GM18951 (cell line): ENCODE measurements around the gene MAD1L1.

Experiments used
- POLR2A ChIP-seq: IDR thresholded peaks from 4 replicates; pipeline ENCODE4 v1.6.1; 2011; ENCODE audit warnings: mild to moderate bottlenecking; ENCODE audit not compliant: insufficient read length, insufficient read depth; ENCODE audit errors: extremely low read depth
- in situ Hi-C: fragments of 300-500 bp; cut with MboI; formaldehyde crosslinking; loops from one replicate; pipeline ENCODE4 v1.12.0; 2022; ENCODE audit warnings: low sequenced_read_pairs, mixed read lengths, inconsistent platforms; ENCODE audit not compliant: unreplicated experiment

The MAD1L1 gene

GRCh38 chr7:2244404-2244995 lies 11.8 kb upstream of the MAD1L1 start:
- in situ Hi-C loops = no loop called here

GRCh38 chr7:2243458-2243857 lies 10.7 kb upstream of the MAD1L1 start:
- in situ Hi-C loops = no loop called here
- no peak for TF ChIP-seq POLR2A

More at GRCh38 chr7:2244404-2244995, 11.8 kb upstream of the MAD1L1 start:
- no peak for TF ChIP-seq POLR2A

- in situ Hi-C loops = no loop called here
- TF ChIP-seq POLR2A = no peak
Observed at GRCh38 chr7:2242541-2243429, 10.0 kb upstream of the MAD1L1 start.

- TF ChIP-seq POLR2A = peak; percentile 96
- in situ Hi-C loops = no loop called here
Observed at GRCh38 chr7:2241580-2242540, 9.1 kb upstream of the MAD1L1 start, which contains the start of the genes MRM2 and NUDT1. Gene MRM2, minus strand, starts transcription at chr7:2242205. Its CDS starts 36 bp downstream, at chr7:2242169. Gene NUDT1, plus strand, starts transcription at chr7:2242226. Its CDS starts 2,349 bp downstream, at chr7:2244575.

DNA sequence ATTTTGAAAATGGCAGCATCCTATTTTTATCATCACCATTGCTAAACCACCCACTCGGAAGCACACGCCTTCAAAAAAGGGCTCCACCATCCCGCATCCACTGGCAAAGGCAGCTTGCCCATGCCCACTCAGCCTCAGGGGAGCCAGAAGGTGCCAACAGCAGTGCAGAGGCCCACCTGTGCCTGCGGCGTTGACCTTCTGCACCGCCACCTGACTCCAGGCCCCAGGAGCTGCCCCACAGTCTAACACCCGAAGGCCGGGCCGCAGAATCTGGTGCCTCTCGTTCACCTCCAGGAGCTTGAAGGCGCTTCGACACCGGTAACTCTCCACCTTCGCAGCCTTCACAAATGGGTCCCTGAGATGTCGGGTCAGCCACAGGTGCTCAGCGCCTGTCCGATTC lies 6.5 kb upstream of the MAD1L1 start:
- no peak for TF ChIP-seq POLR2A
- in situ Hi-C loops = loop anchor here (10.0 kb wide), 1 partner anchor 106 kb away; no protein-coding TSS in a partner anchor

- in situ Hi-C loops = loop anchor here (10.0 kb wide), 1 partner anchor 108 kb away; no protein-coding TSS in a partner anchor
Observed at GRCh38 chr7:2237109-2237602, 4.4 kb upstream of the MAD1L1 start.

GRCh38 chr7:2233926-2234325 lies 1.2 kb upstream of the MAD1L1 start:
- no peak for TF ChIP-seq POLR2A
- in situ Hi-C loops = loop anchor here (10.0 kb wide), 1 partner anchor 111 kb away; no protein-coding TSS in a partner anchor

More at GRCh38 chr7:2237109-2237602, 4.4 kb upstream of the MAD1L1 start:
- no peak for TF ChIP-seq POLR2A

DNA sequence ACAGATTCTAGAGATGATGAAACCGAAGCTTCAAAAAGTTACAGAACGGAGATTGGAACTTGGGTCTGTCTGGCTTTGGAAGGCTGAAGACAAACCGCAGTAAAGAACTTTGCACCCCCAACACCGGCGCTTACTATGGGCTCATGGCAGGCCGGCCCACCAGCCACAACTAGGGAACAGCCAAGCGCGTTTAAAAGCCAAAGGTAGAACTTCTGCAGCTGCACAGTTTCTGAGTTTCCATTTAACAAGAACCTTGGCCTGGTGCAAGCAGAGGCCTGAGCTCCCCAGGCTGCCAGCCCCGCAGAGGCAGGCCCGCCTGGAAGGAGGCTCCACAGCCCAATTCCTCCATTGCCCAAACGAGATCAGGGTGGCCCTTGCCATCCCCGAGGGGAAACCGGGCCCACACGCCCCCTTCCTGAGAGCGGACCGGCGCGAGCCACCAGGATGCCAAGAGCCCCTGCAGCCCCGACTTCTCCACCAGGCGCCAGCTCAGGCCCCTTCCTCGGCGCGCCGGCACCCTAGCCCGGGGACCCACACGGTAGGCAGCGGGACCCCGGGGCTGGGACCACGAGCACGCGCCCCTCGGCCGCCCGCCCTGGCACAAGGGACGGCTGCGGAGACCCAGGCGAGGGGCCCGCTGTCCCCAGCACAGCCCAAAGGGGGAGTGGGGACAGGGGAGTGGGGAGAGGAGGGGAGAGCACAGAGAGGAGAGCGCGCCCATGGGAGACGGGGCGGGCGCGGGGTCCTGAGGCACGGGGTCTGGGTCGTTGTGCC lies 566 bp downstream of the MAD1L1 start:
- no peak for TF ChIP-seq POLR2A
- in situ Hi-C loops = loop anchor here (10.0 kb wide), 1 partner anchor 113 kb away; no protein-coding TSS in a partner anchor

- in situ Hi-C loops = loop anchor here (10.0 kb wide), 1 partner anchor 114 kb away; no protein-coding TSS in a partner anchor
- TF ChIP-seq POLR2A = no peak
Observed at GRCh38 chr7:2230882-2231281, 1.9 kb downstream of the MAD1L1 start.

DNA sequence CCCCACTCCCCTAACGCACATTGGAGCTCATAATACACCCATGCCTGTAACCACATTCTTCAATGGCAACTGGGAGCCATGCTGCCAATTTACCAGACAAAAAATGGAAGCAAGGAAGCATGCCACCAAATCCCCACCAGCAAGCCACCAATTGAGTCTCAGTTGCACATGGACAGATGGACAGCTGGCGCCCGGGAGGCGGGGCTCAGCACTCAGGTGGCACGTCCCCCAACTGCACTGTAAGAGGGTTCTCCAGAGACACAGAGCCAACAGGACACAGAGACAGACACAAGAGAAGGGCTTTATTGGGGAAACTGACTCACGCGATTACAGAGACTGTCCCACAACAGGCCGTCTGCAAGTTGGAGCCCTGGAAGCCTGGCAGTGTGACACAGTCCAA lies 2.5 kb downstream of the MAD1L1 start:
- no peak for TF ChIP-seq POLR2A
- in situ Hi-C loops = loop anchor here (10.0 kb wide), 1 partner anchor 115 kb away; no protein-coding TSS in a partner anchor

- in situ Hi-C loops = no loop called here
- TF ChIP-seq POLR2A = no peak
Observed at GRCh38 chr7:2229467-2229866, 3.3 kb downstream of the MAD1L1 start.
